Endodermal cell (in vitro differentiated cells): ENCODE data around the gene MTUS2. TPM values are rescaled to one million over a fixed set of nuclear protein-coding genes. Genes with fewer than 3 reads are reported as not detected.

ENCODE experiments used
- DNase-seq: peaks from one replicate; pipeline ENCODE4 v3.0.0-alpha.2; 2017
- H3K27ac ChIP-seq: 2 replicates; pipeline ENCODE4 v1.5.1; 2013; ENCODE audit warnings: mild to moderate bottlenecking, low read depth, low read length, moderate library complexity
- H3K27me3 ChIP-seq: 2 replicates; pipeline ENCODE4 v1.6.1; 2013; ENCODE audit warnings: mild to moderate bottlenecking, low read length, moderate library complexity; ENCODE audit not compliant: insufficient read depth, control insufficient read depth, poor library complexity, severe bottlenecking
- H3K36me3 ChIP-seq: 2 replicates; pipeline ENCODE4 v1.7.0; 2013; ENCODE audit warnings: mild to moderate bottlenecking, low read length, moderate library complexity; ENCODE audit not compliant: control insufficient read depth, insufficient read depth
- H3K4me1 ChIP-seq: one replicate; pipeline ENCODE4 v1.7.0; 2013; ENCODE audit warnings: low read length; ENCODE audit not compliant: control insufficient read depth, insufficient read depth
- H3K4me3 ChIP-seq: 2 replicates; pipeline ENCODE4 v1.5.1; 2013; ENCODE audit warnings: mild to moderate bottlenecking, low read length, moderate library complexity
- H3K9ac ChIP-seq: 2 replicates; pipeline ENCODE4 v1.6.1; 2013; ENCODE audit warnings: mild to moderate bottlenecking, low read length, moderate library complexity; ENCODE audit not compliant: poor library complexity, severe bottlenecking; ENCODE audit errors: extremely low read depth
- H3K9me3 ChIP-seq: 2 replicates; pipeline ENCODE4 v1.6.1; 2013; ENCODE audit warnings: mild to moderate bottlenecking, low read length, moderate library complexity; ENCODE audit not compliant: control insufficient read depth
- H3K27ac Mint-ChIP-seq: 2 replicates; pipeline ENCODE4 v1.8.0; 2020; ENCODE audit warnings: mixed read lengths
- H3K27me3 Mint-ChIP-seq: 2 replicates; pipeline ENCODE4 v1.8.0; 2021; ENCODE audit warnings: mild to moderate bottlenecking, mixed read lengths; ENCODE audit not compliant: insufficient read depth
- H3K36me3 Mint-ChIP-seq: 2 replicates; pipeline ENCODE4 v1.8.0; 2020; ENCODE audit warnings: low read depth, mixed read lengths
- H3K4me1 Mint-ChIP-seq: 2 replicates; pipeline ENCODE4 v1.8.0; 2020; ENCODE audit warnings: mixed read lengths
- H3K4me3 Mint-ChIP-seq: 2 replicates; pipeline ENCODE4 v1.8.0; 2020; ENCODE audit warnings: mild to moderate bottlenecking, moderate library complexity, mixed read lengths
- H3K9me3 Mint-ChIP-seq: 2 replicates; pipeline ENCODE4 v1.8.0; 2020; ENCODE audit warnings: mild to moderate bottlenecking, mixed read lengths
- WGBS, 2 experiments: methylation state at CpG; one replicate each; pipeline versions ENCODE4 v1.1.5 to v1.1.7; 2013; ENCODE audit warnings: missing lambda C conversion rate in 2 of 2, mixed read lengths in 1 of 2; ENCODE audit not compliant: insufficient coverage in 1 of 2, insufficient read length in 1 of 2; 5-methylcytosine and 5-hydroxymethylcytosine counted together
- total RNA-seq, 2 donors: library from RNA; stranded (reverse); fragmentation: NEBNext Ultra II Directional in 1 of 2; extraction: Animal tissue kit (Norgen Biotek cat#: 25700) in 1 of 2; gene quantifications; 2 replicates in 1 of 2; 3 replicates in 1 of 2; pipeline ENCODE4 v1.2.1, GENCODE V29; 2021
- TF ChIP-seq, protein P1 (sequence below): fragments of 200-600 bp; sonication (generic); conservative IDR thresholded peaks from 2 replicates; pipeline ENCODE4 v1.5.0; 2021; ENCODE audit warnings: antibody characterized with exemption, mild to moderate bottlenecking

Gene MTUS2
- total RNA-seq, 2 donors from 2014 or later, result 1.2 to 1.3 TPM

DNA sequence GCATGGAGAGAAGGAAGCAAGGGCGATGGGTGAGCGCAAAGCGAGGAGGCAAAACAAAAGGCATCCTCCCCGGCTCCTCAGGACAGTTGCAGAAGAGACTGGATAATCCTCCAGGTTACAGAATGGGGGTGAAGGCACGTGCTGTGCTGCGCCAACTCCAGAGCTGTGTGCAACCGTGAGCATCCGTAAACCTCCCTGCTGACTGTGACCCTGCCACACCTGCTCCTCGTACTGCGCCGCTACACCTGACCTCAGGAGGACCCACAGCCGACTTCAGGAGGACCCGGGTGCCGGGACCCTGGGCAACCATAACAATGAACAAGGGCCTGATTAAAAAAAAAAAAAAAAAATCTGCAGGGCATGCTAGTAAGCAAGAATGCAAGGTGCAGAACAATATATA, 706.6 kb downstream of the MTUS2 start:
- peaks cover 38% of the 10 kb centered on the region for H3K36me3 ChIP-seq

DNA sequence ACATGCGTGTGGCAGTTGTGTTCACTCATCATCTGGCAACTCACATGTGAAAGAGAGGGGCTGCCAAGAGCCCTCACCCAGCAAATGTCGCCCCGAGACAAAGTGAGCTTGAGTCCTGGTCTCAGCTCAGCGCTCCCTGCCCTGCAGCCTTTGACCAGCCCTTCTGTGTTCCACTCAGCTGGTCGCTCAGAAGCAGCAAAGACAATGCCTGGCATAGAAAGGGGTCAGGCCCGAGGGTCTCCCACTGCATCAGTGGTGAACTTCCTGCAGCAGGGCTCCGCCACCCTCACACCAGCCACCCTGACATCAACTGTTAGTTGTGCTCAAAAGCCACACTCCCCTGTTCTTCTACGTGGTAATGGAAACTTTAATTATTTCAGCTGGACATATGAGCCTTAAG, 707.4 kb downstream of the MTUS2 start:
- H3K9ac ChIP-seq, result no peak overlapping the region
- H3K36me3 ChIP-seq, result peaks cover 38% of the 10 kb centered on the region
- H3K9me3 ChIP-seq, result no peaks in the 10 kb centered on the region
- Mint-ChIP-seq H3K27me3 (no peaks in the 10 kb centered on the region), H3K4me3 (no peak overlapping the region), H3K4me1 (peaks cover 8% of the 10 kb centered on the region), H3K36me3 (peaks cover 38% of the 10 kb centered on the region), H3K27ac (no peak overlapping the region), H3K9me3 (no peaks in the 10 kb centered on the region)
- no peak overlapping the region for H3K4me3 ChIP-seq
- WGBS, 2 experiments, result 91 to 94% methylated on average over 6 to 8 of the region's 8 CpGs
- no peaks in the 10 kb centered on the region for H3K4me1 ChIP-seq
- TF ChIP-seq, protein P1, sequence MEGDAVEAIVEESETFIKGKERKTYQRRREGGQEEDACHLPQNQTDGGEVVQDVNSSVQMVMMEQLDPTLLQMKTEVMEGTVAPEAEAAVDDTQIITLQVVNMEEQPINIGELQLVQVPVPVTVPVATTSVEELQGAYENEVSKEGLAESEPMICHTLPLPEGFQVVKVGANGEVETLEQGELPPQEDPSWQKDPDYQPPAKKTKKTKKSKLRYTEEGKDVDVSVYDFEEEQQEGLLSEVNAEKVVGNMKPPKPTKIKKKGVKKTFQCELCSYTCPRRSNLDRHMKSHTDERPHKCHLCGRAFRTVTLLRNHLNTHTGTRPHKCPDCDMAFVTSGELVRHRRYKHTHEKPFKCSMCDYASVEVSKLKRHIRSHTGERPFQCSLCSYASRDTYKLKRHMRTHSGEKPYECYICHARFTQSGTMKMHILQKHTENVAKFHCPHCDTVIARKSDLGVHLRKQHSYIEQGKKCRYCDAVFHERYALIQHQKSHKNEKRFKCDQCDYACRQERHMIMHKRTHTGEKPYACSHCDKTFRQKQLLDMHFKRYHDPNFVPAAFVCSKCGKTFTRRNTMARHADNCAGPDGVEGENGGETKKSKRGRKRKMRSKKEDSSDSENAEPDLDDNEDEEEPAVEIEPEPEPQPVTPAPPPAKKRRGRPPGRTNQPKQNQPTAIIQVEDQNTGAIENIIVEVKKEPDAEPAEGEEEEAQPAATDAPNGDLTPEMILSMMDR, result no peak
- no peak overlapping the region for H3K27ac ChIP-seq
- no peak for DNase-seq
- H3K27me3 ChIP-seq, result no peaks in the 10 kb centered on the region

More for the DNA sequence above, 706.6 kb downstream of the MTUS2 start:
- Mint-ChIP-seq H3K27ac (no peak overlapping the region), H3K9me3 (no peaks in the 10 kb centered on the region), H3K4me3 (no peak overlapping the region), H3K36me3 (peaks cover 38% of the 10 kb centered on the region), H3K27me3 (no peaks in the 10 kb centered on the region), H3K4me1 (peaks cover 8% of the 10 kb centered on the region)
- no peaks in the 10 kb centered on the region for H3K27me3 ChIP-seq
- TF ChIP-seq, protein P1, result no peak
- no peak for DNase-seq
- no peak overlapping the region for H3K4me3 ChIP-seq
- H3K9me3 ChIP-seq, result no peaks in the 10 kb centered on the region
- WGBS, 2 experiments, result 95 to 98% methylated on average over 14 of the region's 14 CpGs
- H3K4me1 ChIP-seq, result no peaks in the 10 kb centered on the region
- H3K9ac ChIP-seq, result no peak overlapping the region
- no peak overlapping the region for H3K27ac ChIP-seq

DNA sequence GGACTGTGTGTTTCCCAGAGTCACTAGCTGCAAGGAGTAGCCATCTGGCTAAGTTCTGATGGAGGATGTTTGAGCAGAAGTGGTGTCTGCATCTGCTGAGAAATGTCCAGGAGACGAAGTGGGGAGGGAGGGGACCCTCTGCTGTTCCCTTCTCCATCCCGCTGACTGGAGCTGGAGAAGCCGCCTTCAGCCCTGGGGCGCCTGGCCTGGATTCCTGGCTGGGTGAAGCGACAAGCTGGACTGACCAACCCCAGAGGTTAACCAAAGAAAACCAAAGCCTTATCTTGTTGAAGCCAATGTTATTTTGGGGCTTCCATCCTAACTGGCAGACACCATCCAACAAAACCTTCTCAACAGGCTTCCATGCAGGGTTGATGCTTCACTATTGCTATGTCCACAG, 707.8 kb downstream of the MTUS2 start:
- H3K27ac Mint-ChIP-seq, result no peak overlapping the region

More for the DNA sequence above, 707.8 kb downstream of the MTUS2 start:
- H3K36me3 ChIP-seq, result peaks cover 38% of the 10 kb centered on the region
- H3K4me1 ChIP-seq, result no peaks in the 10 kb centered on the region
- Mint-ChIP-seq H3K9me3 (no peaks in the 10 kb centered on the region), H3K36me3 (peaks cover 40% of the 10 kb centered on the region), H3K4me1 (peaks cover 8% of the 10 kb centered on the region), H3K4me3 (no peak overlapping the region), H3K27me3 (no peaks in the 10 kb centered on the region)
- DNase-seq, result no peak
- H3K9me3 ChIP-seq, result no peaks in the 10 kb centered on the region
- TF ChIP-seq, protein P1, result no peak
- no peak overlapping the region for H3K27ac ChIP-seq
- H3K27me3 ChIP-seq, result no peaks in the 10 kb centered on the region
- 93 to 97% methylated on average over 3 to 5 of the region's 5 CpGs for WGBS, 2 experiments
- H3K9ac ChIP-seq, result no peak overlapping the region
- H3K4me3 ChIP-seq, result no peak overlapping the region
